Measurements from ENCODE around the gene ZSCAN2. TPM values are rescaled to one million over a fixed set of nuclear protein-coding genes. Genes with fewer than 3 reads are reported as not detected.
A peak's percentile ranks its signal among the peaks of the same experiment; 100 is the strongest.

Gene ZSCAN2
- total and polyA plus RNA-seq, 10 of the 15 experiments (the other 5 are each of a cell fraction or from before 2014, with no cell fraction given): 2.7 to 13.2 (median 8.6) TPM

DNA sequence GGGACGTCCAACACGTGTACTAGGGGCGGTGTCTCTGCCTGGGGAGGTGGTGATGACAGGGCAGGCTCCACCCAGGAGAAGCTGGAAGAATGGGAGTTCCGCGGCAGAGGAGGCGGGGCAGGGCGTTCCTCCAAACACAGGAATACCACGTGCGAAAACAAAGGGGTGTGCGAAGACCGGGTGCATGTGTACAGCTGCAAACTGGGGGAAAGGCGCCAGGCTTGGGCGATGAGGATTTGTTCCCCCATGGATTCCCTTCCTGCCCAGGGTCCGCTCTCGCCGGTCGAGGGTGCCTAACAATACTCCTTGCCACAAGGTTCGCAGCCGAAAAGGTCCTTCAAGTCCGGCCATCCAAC, 500 bp upstream of the ZSCAN2 start (continued):
- peak; percentile 60; the same call in 1 of the 2 replicates for TF ChIP-seq MXI1 (IDR thresholded peaks at IDR 0.05; ENCODE audit: low read depth, low read length)

DNA sequence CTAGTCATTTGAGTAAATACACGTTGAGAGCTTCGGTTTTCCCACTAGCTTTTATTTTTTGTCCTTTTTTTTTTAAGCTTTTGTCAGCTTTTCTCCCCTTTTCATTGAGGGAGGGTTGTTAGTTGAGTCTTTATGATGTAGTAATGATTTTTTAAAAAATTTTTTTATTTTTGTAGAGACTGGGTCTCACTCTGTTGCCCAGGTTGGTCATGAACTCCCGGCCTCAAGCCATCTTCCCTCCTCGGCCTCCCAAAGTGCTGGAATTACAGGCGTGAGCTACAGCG, 688 bp downstream of the ZSCAN2 start:
- H3K27ac ChIP-seq (ENCODE audit: control insufficient read depth, insufficient read depth): peak overlapping the region; percentile 27
- 10% methylated on average over 6 of the region's 6 CpGs for WGBS (ENCODE audit: insufficient coverage, insufficient replicate concordance, low lambda C conversion rate, missing lambda C conversion rate)
- H4K20me1 ChIP-seq (ENCODE audit: control insufficient read depth, insufficient read depth): no peaks in the 10 kb centered on the region
- H3K79me2 ChIP-seq (ENCODE audit: control insufficient read depth, insufficient read depth, low read length): peaks cover 4% of the 10 kb centered on the region
- BruUV-seq (replicated peaks): no TSS peak
- in situ Hi-C loops (cut with MboI): no loop called here
- H2AFZ ChIP-seq (ENCODE audit: control insufficient read depth, low read depth, low read length): peak overlapping the region; percentile 96
- ChIA-PET SMC1A (ENCODE audit: uncharacterized antibody, unreplicated experiment) (interaction anchor here (0.9 to 1.4 kb wide), 9 partner anchors 9 to 156 kb away, joined by 3 to 6 read pairs (median 3); partner anchors contain the start of gene WDR73), RAD21 (ENCODE audit: unreplicated experiment) (interaction anchor here (0.8 to 1.3 kb wide), 2 partner anchors 30 to 32 kb away, joined by 4 to 8 read pairs; no protein-coding TSS in a partner anchor), CTCF (interaction anchor here (0.7 to 5.3 kb wide), 8 partner anchors 14 to 327 kb away, joined by 3 to 52 read pairs (median 5); partner anchors contain the start of gene NMB), POLR2A (interaction anchor here (0.5 to 1.8 kb wide), 3 partner anchors 30 to 167 kb away, joined by 3 to 7 read pairs (median 6); no protein-coding TSS in a partner anchor)
- H3K27me3 ChIP-seq (replicated peaks in 1 of 2; ENCODE audit: control insufficient read depth in 2 of 2, insufficient read depth in 2 of 2, low read length in 1 of 2): no peaks in the 10 kb centered on the region
- H3K4me3 ChIP-seq: peak overlapping the region; percentile 90
- intact Hi-C loops (cut with micrococcal nuclease; ENCODE audit: unreplicated experiment): loop anchor here (5.0 kb wide), 2 partner anchors 51 to 151 kb away; partner anchors contain the start of gene WDR73
- ATAC-seq (no peak), DNase-seq (ENCODE audit: low read depth, low spot score) (no peak), FAIRE-seq (no peak)
- H3K4me2 ChIP-seq (ENCODE audit: control insufficient read depth, insufficient read depth): peak overlapping the region; percentile 81
- peak overlapping the region; percentile 60 for H3K9ac ChIP-seq (ENCODE audit: control insufficient read depth, insufficient read depth, low read length)
- peaks cover 42% of the 10 kb centered on the region for H3K4me1 ChIP-seq (ENCODE audit: control insufficient read depth, insufficient read depth, low read length)
- no peaks in the 10 kb centered on the region for H3K9me3 ChIP-seq (replicated peaks; ENCODE audit: control insufficient read depth, insufficient read depth, low read length)
- H3K36me3 ChIP-seq (ENCODE audit: control insufficient read depth in 2 of 2, insufficient read depth in 2 of 2, low read length in 1 of 2): peaks cover 0 to 9% of the 10 kb centered on the region in 2 experiments; a peak in 1 of 4 replicates
- TF ChIP-seq CBX5 (IDR thresholded peaks at IDR 0.05; ENCODE audit: low read depth) (no peak), ZNF274 (IDR thresholded peaks at IDR 0.05; ENCODE audit: insufficient read depth, insufficient read length) (no peak), ESRRA (IDR thresholded peaks at IDR 0.05; ENCODE audit: low read length) (no peak), SPI1 (IDR thresholded peaks at IDR 0.05; ENCODE audit: borderline replicate concordance, insufficient read depth, low read depth, low read length) (no peak), RAD21 (IDR thresholded peaks at IDR 0.05; ENCODE audit: insufficient read depth, low read depth, low read length) (no peak)
- TF ChIP-seq, protein P1, sequence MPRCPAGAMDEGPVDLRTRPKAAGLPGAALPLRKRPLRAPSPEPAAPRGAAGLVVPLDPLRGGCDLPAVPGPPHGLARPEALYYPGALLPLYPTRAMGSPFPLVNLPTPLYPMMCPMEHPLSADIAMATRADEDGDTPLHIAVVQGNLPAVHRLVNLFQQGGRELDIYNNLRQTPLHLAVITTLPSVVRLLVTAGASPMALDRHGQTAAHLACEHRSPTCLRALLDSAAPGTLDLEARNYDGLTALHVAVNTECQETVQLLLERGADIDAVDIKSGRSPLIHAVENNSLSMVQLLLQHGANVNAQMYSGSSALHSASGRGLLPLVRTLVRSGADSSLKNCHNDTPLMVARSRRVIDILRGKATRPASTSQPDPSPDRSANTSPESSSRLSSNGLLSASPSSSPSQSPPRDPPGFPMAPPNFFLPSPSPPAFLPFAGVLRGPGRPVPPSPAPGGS (IDR thresholded peaks at IDR 0.05; ENCODE audit: borderline replicate concordance, insufficient read depth, low read depth, low read length, poor library complexity, severe bottlenecking): no peak
- TF ChIP-seq, protein P2, sequence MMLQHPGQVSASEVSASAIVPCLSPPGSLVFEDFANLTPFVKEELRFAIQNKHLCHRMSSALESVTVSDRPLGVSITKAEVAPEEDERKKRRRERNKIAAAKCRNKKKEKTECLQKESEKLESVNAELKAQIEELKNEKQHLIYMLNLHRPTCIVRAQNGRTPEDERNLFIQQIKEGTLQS (IDR thresholded peaks at IDR 0.05; ENCODE audit: borderline replicate concordance, extremely low read depth, low read depth, low read length): no peak

Data from GM12878 (cell line).